OCI-LY7 (cell line): ENCODE data around the gene ZNRF1.

Experiments used
- EZH2phosphoT487 ChIP-seq: fragments of 200-600 bp; sonication (generic); IDR thresholded peaks from 2 replicates; pipeline ENCODE4 v1.6.1; 2018; ENCODE audit warnings: low read depth, borderline replicate concordance, mild to moderate bottlenecking, mixed run types, antibody characterized with exemption, low read length, moderate library complexity, mixed read lengths
- TF ChIP-seq, protein P1 (sequence below): fragments of 200-600 bp; sonication (generic); conservative IDR thresholded peaks from 2 replicates; pipeline ENCODE4 v1.5.1; 2014; ENCODE audit warnings: mild to moderate bottlenecking, antibody characterized with exemption, low read length, moderate library complexity, mixed read lengths

DNA sequence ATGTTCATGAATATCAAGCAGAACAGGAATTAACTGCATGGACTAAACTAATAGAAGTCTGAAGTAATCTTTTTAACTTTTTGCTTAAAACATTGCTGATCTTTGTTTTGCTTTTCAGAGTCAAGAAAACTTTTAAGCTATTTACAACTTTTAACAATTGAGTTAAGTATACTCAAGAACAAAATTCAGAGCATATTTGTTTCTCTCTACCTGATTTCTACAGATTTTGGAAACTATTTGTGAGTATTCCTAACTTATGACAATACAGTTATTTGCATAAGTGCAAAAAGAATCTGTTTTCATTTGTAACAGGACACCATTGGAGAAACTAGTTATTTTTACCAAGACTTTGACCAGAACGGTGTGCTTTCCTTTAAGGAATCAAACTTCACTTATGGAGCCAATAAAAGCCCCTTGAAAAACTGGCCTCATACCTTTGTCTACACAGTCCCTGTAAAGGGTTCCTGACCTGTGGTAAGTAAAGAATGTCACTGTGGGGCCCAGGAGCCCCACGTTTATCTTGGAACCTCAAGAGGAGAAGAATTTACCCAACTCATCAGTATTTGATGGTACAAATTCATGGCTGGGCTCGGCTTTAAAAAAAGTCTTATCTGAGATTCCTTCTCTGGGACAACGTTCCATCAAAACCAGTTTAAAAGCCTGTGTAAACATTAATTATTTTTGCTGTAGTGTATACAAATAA lies 129.0 kb downstream of the ZNRF1 start:
- TF ChIP-seq, protein P1, sequence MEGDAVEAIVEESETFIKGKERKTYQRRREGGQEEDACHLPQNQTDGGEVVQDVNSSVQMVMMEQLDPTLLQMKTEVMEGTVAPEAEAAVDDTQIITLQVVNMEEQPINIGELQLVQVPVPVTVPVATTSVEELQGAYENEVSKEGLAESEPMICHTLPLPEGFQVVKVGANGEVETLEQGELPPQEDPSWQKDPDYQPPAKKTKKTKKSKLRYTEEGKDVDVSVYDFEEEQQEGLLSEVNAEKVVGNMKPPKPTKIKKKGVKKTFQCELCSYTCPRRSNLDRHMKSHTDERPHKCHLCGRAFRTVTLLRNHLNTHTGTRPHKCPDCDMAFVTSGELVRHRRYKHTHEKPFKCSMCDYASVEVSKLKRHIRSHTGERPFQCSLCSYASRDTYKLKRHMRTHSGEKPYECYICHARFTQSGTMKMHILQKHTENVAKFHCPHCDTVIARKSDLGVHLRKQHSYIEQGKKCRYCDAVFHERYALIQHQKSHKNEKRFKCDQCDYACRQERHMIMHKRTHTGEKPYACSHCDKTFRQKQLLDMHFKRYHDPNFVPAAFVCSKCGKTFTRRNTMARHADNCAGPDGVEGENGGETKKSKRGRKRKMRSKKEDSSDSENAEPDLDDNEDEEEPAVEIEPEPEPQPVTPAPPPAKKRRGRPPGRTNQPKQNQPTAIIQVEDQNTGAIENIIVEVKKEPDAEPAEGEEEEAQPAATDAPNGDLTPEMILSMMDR: no peak
- no peak for TF ChIP-seq EZH2phosphoT487
